Muscle layer of duodenum (tissue), 2 donors: ENCODE results near the gene PELO.

Experiments
- H3K27ac ChIP-seq: one replicate; pipeline ENCODE4 v1.7.0; 2013; ENCODE audit warnings: mild to moderate bottlenecking, low read length
- H3K27me3 ChIP-seq: one replicate; pipeline ENCODE4 v1.7.0; 2013; ENCODE audit warnings: low read depth, mild to moderate bottlenecking, control low read depth, low read length
- H3K36me3 ChIP-seq, 2 donors: one replicate each; pipeline ENCODE4 v1.7.0; 2013; ENCODE audit warnings: low read length in 2 of 2, control low read depth in 1 of 2, mild to moderate bottlenecking in 1 of 2; ENCODE audit not compliant: insufficient read depth in 2 of 2, control insufficient read depth in 1 of 2
- H3K4me1 ChIP-seq, 2 donors: one replicate each; pipeline ENCODE4 v1.7.0; 2013; ENCODE audit warnings: low read length in 2 of 2, mild to moderate bottlenecking in 2 of 2, control low read depth in 1 of 2, moderate library complexity in 1 of 2; ENCODE audit not compliant: insufficient read depth in 2 of 2, control insufficient read depth in 1 of 2
- H3K4me3 ChIP-seq, 2 donors: one replicate each; pipeline ENCODE4 v1.7.0; 2013; ENCODE audit warnings: low read length in 2 of 2, low read depth in 1 of 2, mild to moderate bottlenecking in 1 of 2
- H3K9me3 ChIP-seq, 2 donors: one replicate each; pipeline ENCODE4 v1.7.0; 2013; ENCODE audit warnings: low read length in 2 of 2, control low read depth in 1 of 2, mild to moderate bottlenecking in 1 of 2; ENCODE audit not compliant: control insufficient read depth in 1 of 2
- donor health status: healthy.

PELO gene

DNA sequence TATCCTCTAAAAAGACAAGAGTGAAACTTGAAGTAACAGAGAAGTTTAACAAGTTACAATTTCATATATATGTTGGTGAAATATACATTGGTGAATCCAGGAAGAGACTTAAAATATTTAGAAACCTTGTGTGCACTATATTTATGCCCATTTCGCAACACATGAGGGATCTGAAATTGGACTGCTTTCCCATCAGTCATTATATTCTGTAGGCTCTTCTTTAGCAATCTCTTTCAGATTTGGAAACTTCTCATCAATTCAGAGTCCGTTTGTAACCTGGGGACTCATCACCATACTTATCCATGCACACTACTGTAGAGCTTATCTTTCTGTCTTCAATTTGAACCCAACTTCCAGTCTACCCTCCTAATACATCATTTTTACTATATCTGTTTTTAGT is 2.1 kb downstream of the PELO start:
- Histone ChIP-seq H3K27me3 (no peaks in the 10 kb centered on the region), H3K9me3 (no peaks in the 10 kb centered on the region), H3K36me3 (no peaks in the 10 kb centered on the region), H3K27ac (peak overlapping the region; percentile 94), H3K4me1 (peaks cover 7 to 21% of the 10 kb centered on the region in 2 donors), H3K4me3 (peak overlapping the region; percentile 75 to 83)

DNA sequence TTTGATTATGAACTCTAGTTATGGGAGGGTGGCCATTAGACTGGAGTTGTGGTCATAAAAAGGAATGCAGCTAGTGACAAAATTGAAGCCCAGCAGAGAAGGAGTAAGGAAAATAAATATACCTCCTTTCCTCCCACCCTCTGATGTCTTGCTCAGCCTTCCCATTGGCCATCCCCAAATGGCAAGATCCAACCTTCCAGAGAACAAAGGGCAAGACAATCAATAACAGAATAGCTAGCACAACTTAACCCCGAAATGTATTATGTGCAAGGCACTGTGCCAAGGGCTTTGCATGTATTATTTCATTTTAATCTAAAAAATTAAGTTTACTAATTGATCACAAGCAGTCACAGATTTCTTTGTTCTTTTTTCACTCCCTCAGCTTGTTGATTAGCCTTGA is 3.6 kb downstream of the PELO start:
- no peaks in the 10 kb centered on the region for H3K9me3 ChIP-seq
- peak overlapping the region; percentile 75 to 83 for H3K4me3 ChIP-seq
- peak overlapping the region; percentile 94 for H3K27ac ChIP-seq
- no peaks in the 10 kb centered on the region for H3K36me3 ChIP-seq
- H3K27me3 ChIP-seq = no peaks in the 10 kb centered on the region
- peaks cover 9 to 26% of the 10 kb centered on the region in 2 donors for H3K4me1 ChIP-seq

DNA sequence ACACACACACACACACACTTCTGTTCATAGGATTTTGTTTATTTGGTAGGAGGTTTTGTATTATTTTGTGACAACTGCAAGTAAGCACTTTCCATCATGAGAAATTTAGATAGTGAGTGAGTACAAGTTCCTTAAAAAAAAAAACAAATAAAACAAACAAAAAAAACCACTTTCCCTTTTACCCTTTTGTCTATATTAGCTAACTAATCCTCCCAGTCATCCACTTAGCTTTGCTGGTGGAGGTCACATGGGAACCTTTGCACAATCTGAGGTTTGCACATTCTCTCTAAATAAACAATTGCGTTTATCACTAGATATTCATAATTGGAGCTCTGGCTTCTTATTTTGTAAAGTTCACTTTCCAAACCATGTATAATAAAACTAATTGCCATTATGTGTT is 6.8 kb downstream of the PELO start:
- Histone ChIP-seq H3K9me3 (no peaks in the 10 kb centered on the region), H3K27me3 (no peaks in the 10 kb centered on the region), H3K4me3 (no peak overlapping the region), H3K4me1 (peaks cover 10 to 43% of the 10 kb centered on the region in 2 donors), H3K36me3 (no peaks in the 10 kb centered on the region), H3K27ac (peak overlapping the region; percentile 29)

- no peaks in the 10 kb centered on the region for H3K9me3 ChIP-seq
- no peaks in the 10 kb centered on the region for H3K27me3 ChIP-seq
- H3K27ac ChIP-seq = no peak overlapping the region
- peaks cover 0 to 6% of the 10 kb centered on the region in 2 donors for H3K36me3 ChIP-seq
- H3K4me3 ChIP-seq = no peak overlapping the region
- H3K4me1 ChIP-seq = peaks cover 14 to 42% of the 10 kb centered on the region in 2 donors
These were observed 8.3 kb downstream of the PELO start for GRCh38 chr5:52796031-52796430.

DNA sequence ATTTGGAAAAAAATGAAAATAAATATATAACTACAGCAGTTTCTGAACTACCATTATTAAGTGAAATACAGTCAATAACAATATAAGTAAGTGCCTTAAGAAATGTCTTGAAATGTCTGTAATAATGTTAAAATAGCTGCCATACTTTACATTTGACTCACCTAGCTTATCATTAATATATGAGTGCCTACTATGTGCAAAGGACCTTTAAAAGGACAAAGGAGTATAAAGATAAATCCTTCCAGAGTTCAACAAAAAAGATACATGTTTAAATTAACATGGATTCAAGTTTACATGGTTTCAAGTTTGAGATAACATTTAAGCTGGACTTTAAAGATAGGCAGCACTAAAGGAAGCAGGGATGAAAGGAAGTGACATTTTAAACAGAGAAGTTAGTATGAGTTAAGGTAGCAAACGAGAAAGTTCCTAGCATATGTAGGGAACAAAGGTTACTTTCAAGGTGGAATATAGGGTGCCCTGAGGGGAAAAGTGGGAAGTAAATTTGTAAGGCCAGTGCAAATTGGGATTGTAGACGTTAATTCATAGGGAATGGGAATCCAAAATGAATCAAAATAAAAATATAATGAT is 8.9 kb downstream of the PELO start:
- Histone ChIP-seq H3K4me1 (peaks cover 20 to 40% of the 10 kb centered on the region in 2 donors), H3K4me3 (no peak overlapping the region), H3K27ac (peak overlapping the region; percentile 88)

GRCh38 chr5:52798938-52799337 is 11.2 kb downstream of the PELO start:
- Histone ChIP-seq H3K4me1 (peaks cover 23 to 44% of the 10 kb centered on the region in 2 donors), H3K9me3 (no peaks in the 10 kb centered on the region), H3K4me3 (peak overlapping the region; percentile 85 to 87), H3K27me3 (no peaks in the 10 kb centered on the region), H3K36me3 (peaks cover 9 to 10% of the 10 kb centered on the region in 2 donors), H3K27ac (peak overlapping the region; percentile 88)

More for the DNA sequence above, 8.9 kb downstream of the PELO start:
- Histone ChIP-seq H3K27me3 (no peaks in the 10 kb centered on the region), H3K9me3 (no peaks in the 10 kb centered on the region), H3K36me3 (peaks cover 6 to 9% of the 10 kb centered on the region in 2 donors)

DNA sequence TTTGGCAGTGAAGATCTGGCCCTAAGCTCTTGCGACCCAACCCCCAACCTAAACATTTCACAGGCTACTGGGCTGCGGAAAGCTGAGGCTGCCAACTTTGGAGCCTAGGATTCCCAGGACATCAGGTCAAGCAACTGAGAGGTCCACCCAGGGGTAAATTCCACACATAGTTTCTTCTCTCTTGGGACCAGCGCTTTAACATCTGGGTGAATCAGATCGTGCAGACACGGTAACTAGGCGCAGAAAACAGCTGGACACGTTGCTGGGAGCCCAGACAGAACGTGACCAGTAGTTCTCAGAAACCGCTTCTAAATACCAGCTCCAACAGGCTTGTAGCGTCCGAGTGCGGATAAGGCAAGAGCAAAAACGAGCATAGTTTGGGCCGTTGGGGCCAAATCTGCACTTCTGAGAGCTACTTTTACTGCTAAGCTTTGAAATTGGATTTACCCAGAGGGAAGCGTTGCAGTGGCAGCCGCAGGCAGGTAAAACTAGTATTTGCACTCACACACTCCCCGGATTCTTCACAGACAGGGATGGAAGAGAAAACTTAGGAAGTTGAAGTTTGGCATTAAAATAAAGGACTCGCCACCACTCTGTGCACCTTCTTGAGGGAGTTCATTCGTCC is 11.8 kb downstream of the PELO start:
- H3K9me3 ChIP-seq = no peaks in the 10 kb centered on the region
- H3K27ac ChIP-seq = peak overlapping the region; percentile 88
- H3K4me1 ChIP-seq = peaks cover 28 to 49% of the 10 kb centered on the region in 2 donors
- H3K27me3 ChIP-seq = no peaks in the 10 kb centered on the region
- peak overlapping the region; percentile 85 to 87 for H3K4me3 ChIP-seq
- H3K36me3 ChIP-seq = peaks cover 9 to 10% of the 10 kb centered on the region in 2 donors

- Histone ChIP-seq H3K36me3 (peaks cover 9 to 11% of the 10 kb centered on the region in 2 donors), H3K27me3 (no peaks in the 10 kb centered on the region), H3K4me1 (peaks cover 29 to 48% of the 10 kb centered on the region in 2 donors), H3K27ac (peak overlapping the region; percentile 88), H3K4me3 (peak overlapping the region; percentile 85 to 87), H3K9me3 (no peaks in the 10 kb centered on the region)
These were observed 12.3 kb downstream of the PELO start for GRCh38 chr5:52799983-52800393.

- H3K4me3 ChIP-seq = peak overlapping the region; percentile 85 to 87
- peaks cover 31 to 55% of the 10 kb centered on the region in 2 donors for H3K4me1 ChIP-seq
- no peaks in the 10 kb centered on the region for H3K27me3 ChIP-seq
These were observed 12.9 kb downstream of the PELO start for GRCh38 chr5:52800394-52801213.

GRCh38 chr5:52801329-52801728 is 13.6 kb downstream of the PELO start:
- peaks cover 31 to 56% of the 10 kb centered on the region in 2 donors for H3K4me1 ChIP-seq
- H3K4me3 ChIP-seq = peak overlapping the region; percentile 85 to 87
- peak overlapping the region; percentile 88 for H3K27ac ChIP-seq
- no peaks in the 10 kb centered on the region for H3K27me3 ChIP-seq
- no peaks in the 10 kb centered on the region for H3K9me3 ChIP-seq
- peaks cover 9 to 17% of the 10 kb centered on the region in 2 donors for H3K36me3 ChIP-seq

More at GRCh38 chr5:52800394-52801213, 12.9 kb downstream of the PELO start:
- H3K36me3 ChIP-seq = peaks cover 9 to 17% of the 10 kb centered on the region in 2 donors
- H3K9me3 ChIP-seq = no peaks in the 10 kb centered on the region
- H3K27ac ChIP-seq = peak overlapping the region; percentile 88
